Measurements from ENCODE around the gene NUP42. TPM values are rescaled to one million over a fixed set of nuclear protein-coding genes. Genes with fewer than 3 reads are reported as not detected.

Gene NUP42
- total and polyA plus RNA-seq, 2 donors from 2014 or later, result 24.8 to 28.8 TPM

DNA sequence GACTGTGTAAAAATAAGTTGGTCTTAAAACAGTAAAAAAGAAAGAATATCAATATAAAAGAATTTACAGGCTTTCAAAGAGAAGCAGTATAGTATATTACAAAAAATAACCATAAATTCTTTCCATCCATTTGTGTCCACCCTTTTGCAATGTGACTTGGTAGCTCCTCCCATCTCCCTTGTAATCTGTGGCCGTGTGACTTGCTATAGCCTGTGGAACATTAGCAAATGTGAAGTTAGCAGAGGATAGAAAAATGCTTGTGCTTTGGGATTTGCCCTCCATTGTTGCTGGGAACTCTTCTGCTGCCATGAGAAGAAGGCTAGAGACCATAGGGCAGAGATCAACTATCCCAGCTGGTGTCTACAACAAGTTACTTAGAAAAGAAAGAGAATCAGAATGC is 46.1 kb upstream of the NUP42 start:
- intact Hi-C loops (cut with DNase I), result no loop called here
- Histone ChIP-seq H3K36me3 (ENCODE audit: control insufficient read depth in 2 of 3, insufficient read depth in 3 of 3, low read length in 3 of 3) (peaks cover 0 to 3% (median 0%) of the 10 kb centered on the region in 3 donors), H3K9me3 (ENCODE audit: control insufficient read depth in 2 of 3, insufficient read depth in 1 of 3, low read length in 3 of 3) (no peaks in the 10 kb centered on the region), H3K4me1 (ENCODE audit: control insufficient read depth in 2 of 3, insufficient read depth in 2 of 3, low read depth in 1 of 3, low read length in 3 of 3) (no peaks in the 10 kb centered on the region), H3K27me3 (ENCODE audit: control insufficient read depth, insufficient read depth, low read length) (no peaks in the 10 kb centered on the region), H3K9ac (ENCODE audit: low read length in 3 of 3) (no peak overlapping the region), H3K27ac (ENCODE audit: low read depth in 2 of 2, low read length in 2 of 2) (no peak overlapping the region), H3K4me3 (ENCODE audit: low read length in 3 of 3) (no peak overlapping the region)
- FAIRE-seq, result no peak
- peak in 1 of 5 donors; percentile 9 for DNase-seq
- TF ChIP-seq, protein P1, sequence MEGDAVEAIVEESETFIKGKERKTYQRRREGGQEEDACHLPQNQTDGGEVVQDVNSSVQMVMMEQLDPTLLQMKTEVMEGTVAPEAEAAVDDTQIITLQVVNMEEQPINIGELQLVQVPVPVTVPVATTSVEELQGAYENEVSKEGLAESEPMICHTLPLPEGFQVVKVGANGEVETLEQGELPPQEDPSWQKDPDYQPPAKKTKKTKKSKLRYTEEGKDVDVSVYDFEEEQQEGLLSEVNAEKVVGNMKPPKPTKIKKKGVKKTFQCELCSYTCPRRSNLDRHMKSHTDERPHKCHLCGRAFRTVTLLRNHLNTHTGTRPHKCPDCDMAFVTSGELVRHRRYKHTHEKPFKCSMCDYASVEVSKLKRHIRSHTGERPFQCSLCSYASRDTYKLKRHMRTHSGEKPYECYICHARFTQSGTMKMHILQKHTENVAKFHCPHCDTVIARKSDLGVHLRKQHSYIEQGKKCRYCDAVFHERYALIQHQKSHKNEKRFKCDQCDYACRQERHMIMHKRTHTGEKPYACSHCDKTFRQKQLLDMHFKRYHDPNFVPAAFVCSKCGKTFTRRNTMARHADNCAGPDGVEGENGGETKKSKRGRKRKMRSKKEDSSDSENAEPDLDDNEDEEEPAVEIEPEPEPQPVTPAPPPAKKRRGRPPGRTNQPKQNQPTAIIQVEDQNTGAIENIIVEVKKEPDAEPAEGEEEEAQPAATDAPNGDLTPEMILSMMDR (IDR thresholded peaks at IDR 0.05; ENCODE audit: borderline replicate concordance, extremely low read depth, insufficient read depth), result no peak

GRCh38 chr7:23136216-23136615 is 45.6 kb upstream of the NUP42 start:
- Histone ChIP-seq H3K9me3 (ENCODE audit: control insufficient read depth in 2 of 3, insufficient read depth in 1 of 3, low read length in 3 of 3) (no peaks in the 10 kb centered on the region), H3K27ac (ENCODE audit: low read depth in 2 of 2, low read length in 2 of 2) (no peak overlapping the region), H3K4me1 (ENCODE audit: control insufficient read depth in 2 of 3, insufficient read depth in 2 of 3, low read depth in 1 of 3, low read length in 3 of 3) (no peaks in the 10 kb centered on the region), H3K36me3 (ENCODE audit: control insufficient read depth in 2 of 3, insufficient read depth in 3 of 3, low read length in 3 of 3) (peaks cover 0 to 8% (median 2%) of the 10 kb centered on the region in 3 donors), H3K4me3 (ENCODE audit: low read length in 3 of 3) (no peak overlapping the region), H3K27me3 (ENCODE audit: control insufficient read depth, insufficient read depth, low read length) (no peaks in the 10 kb centered on the region), H3K9ac (ENCODE audit: low read length in 3 of 3) (no peak overlapping the region)
- intact Hi-C loops (cut with DNase I), result no loop called here
- DNase-seq (no peak), FAIRE-seq (no peak)
- TF ChIP-seq, protein P1 (IDR thresholded peaks at IDR 0.05; ENCODE audit: borderline replicate concordance, extremely low read depth, insufficient read depth), result no peak

- DNase-seq, result no peak
- intact Hi-C loops (cut with DNase I), result no loop called here
Observed at GRCh38 chr7:23157679-23158078, 24.2 kb upstream of the NUP42 start.

More at GRCh38 chr7:23157679-23158078, 24.2 kb upstream of the NUP42 start:
- no peak overlapping the region for H3K9ac ChIP-seq (ENCODE audit: low read length in 3 of 3)
- TF ChIP-seq, protein P1 (IDR thresholded peaks at IDR 0.05; ENCODE audit: borderline replicate concordance, extremely low read depth, insufficient read depth), result no peak
- H3K27ac ChIP-seq (ENCODE audit: low read depth in 2 of 2, low read length in 2 of 2), result no peak overlapping the region
- H3K4me3 ChIP-seq (ENCODE audit: low read length in 3 of 3), result no peak overlapping the region
- H3K4me1 ChIP-seq (ENCODE audit: control insufficient read depth in 2 of 3, insufficient read depth in 2 of 3, low read depth in 1 of 3, low read length in 3 of 3), result peaks cover 0 to 2% (median 0%) of the 10 kb centered on the region in 3 donors
- no peaks in the 10 kb centered on the region for H3K27me3 ChIP-seq (ENCODE audit: control insufficient read depth, insufficient read depth, low read length)
- FAIRE-seq, result no peak
- peaks cover 3 to 16% (median 5%) of the 10 kb centered on the region in 3 donors for H3K36me3 ChIP-seq (ENCODE audit: control insufficient read depth in 2 of 3, insufficient read depth in 3 of 3, low read length in 3 of 3)
- no peaks in the 10 kb centered on the region for H3K9me3 ChIP-seq (ENCODE audit: control insufficient read depth in 2 of 3, insufficient read depth in 1 of 3, low read length in 3 of 3)
